A549 (cell line): ENCODE data around the gene CLIC5. TPM values are rescaled to one million over a fixed set of nuclear protein-coding genes. Genes with fewer than 3 reads are reported as not detected.

Experiments
- ATAC-seq, 2 experiments: fragments of 200-7000 bp in 1 of 2; fragments of >200 bp in 1 of 2; cut with Nextera tagmentation in 1 of 2; cut with Tn5 transposase in 1 of 2; 3 replicates each; pipeline versions ENCODE4 v1.8.0 to v1.9.1; 2018 to 2020; ENCODE audit warnings: mild to moderate bottlenecking in 1 of 2, moderate library complexity in 1 of 2
- CTCF ChIA-PET: fragments of 300-600 bp; sonication (Branson Sonifier 250); formaldehyde crosslinking; extraction: SDS; loops from one replicate; lab custom pipeline; 2021; ENCODE audit warnings: antibody characterized with exemption, inconsistent platforms; lab: Yijun Ruan, JAX
- POLR2A ChIA-PET: fragments of 350-600 bp; formaldehyde crosslinking; extraction: SDS; loops from one replicate; lab custom pipeline; 2021; ENCODE audit warnings: antibody characterized with exemption, inconsistent platforms; lab: Yijun Ruan, JAX
- DNase-seq, 2 experiments: peaks; one replicate each; pipeline versions ENCODE4 v3.0.0 to v3.0.0-alpha.2; 2011 to 2016; ENCODE audit warnings: low read depth in 1 of 2, low spot score in 1 of 2
- FAIRE-seq: peaks from 2 replicates; lab custom pipeline; 2011; peaks lifted over from hg19 to GRCh38; lab: Jason Lieb, UNC
- H3K27ac ChIP-seq, 2 experiments: fragments of >200 bp; sonication (Bioruptor Twin); formaldehyde crosslinking; 3 replicates each; pipeline ENCODE4 v1.5.1; 2016 to 2017
- H3K4me1 ChIP-seq: fragments of >200 bp; sonication (Bioruptor Twin); formaldehyde crosslinking; 3 replicates; pipeline ENCODE4 v1.6.1; 2016
- H3K4me2 ChIP-seq: fragments of >200 bp; sonication (Bioruptor Twin); formaldehyde crosslinking; 3 replicates; pipeline ENCODE4 v1.6.1; 2016
- H3K4me3 ChIP-seq: fragments of >200 bp; sonication (Bioruptor Twin); formaldehyde crosslinking; 3 replicates; pipeline ENCODE4 v1.5.1; 2016
- H3K9me3 ChIP-seq: fragments of >200 bp; sonication (Bioruptor Twin); formaldehyde crosslinking; 3 replicates; pipeline ENCODE4 v1.6.1; 2016
- CBX2 ChIP-seq: fragments of 200-600 bp; sonication (generic); IDR thresholded peaks from 2 replicates; pipeline ENCODE4 v1.6.1; 2016; ENCODE audit warnings: low read depth, mild to moderate bottlenecking, borderline replicate concordance
- CBX8 ChIP-seq: fragments of 200-600 bp; sonication (generic); IDR thresholded peaks from 2 replicates; pipeline ENCODE4 v1.6.1; 2016
- CHD2 ChIP-seq: fragments of 150-350 bp; IDR thresholded peaks from 2 replicates; pipeline ENCODE4 v1.6.1; 2014; ENCODE audit warnings: low read length; ENCODE audit not compliant: partially characterized antibody
- CHD4 ChIP-seq: fragments of 200-600 bp; sonication (generic); IDR thresholded peaks from 2 replicates; pipeline ENCODE4 v1.6.1; 2016; ENCODE audit warnings: antibody characterized with exemption, mild to moderate bottlenecking, borderline replicate concordance
- EHMT2 ChIP-seq: fragments of 200-600 bp; sonication (generic); IDR thresholded peaks from 2 replicates; pipeline ENCODE4 v1.6.1; 2016; ENCODE audit warnings: antibody characterized with exemption, low read depth, mild to moderate bottlenecking, moderate library complexity
- EP300 ChIP-seq, 2 experiments: fragments of >200 bp; sonication (Bioruptor Twin); formaldehyde crosslinking; IDR thresholded peaks; 2 replicates in 1 of 2; 3 replicates in 1 of 2; pipeline ENCODE4 v1.6.1; 2016 to 2017
- FOSB ChIP-seq: fragments of 250-450 bp; sonication (Bioruptor Pico); IDR thresholded peaks from 2 replicates; pipeline ENCODE4 v1.5.0; 2020; ENCODE audit warnings: mild to moderate bottlenecking, moderate library complexity
- FOSL2 ChIP-seq, 2 experiments: fragments of 450-650 bp in 1 of 2; fragments of >200 bp in 1 of 2; sonication (Bioruptor Twin) in 1 of 2; formaldehyde crosslinking; IDR thresholded peaks; 2 replicates each; pipeline versions ENCODE4 v1.5.0 to v1.6.1; 2016 to 2020; ENCODE audit warnings: mild to moderate bottlenecking in 1 of 2, moderate library complexity in 1 of 2
- FOXS1 ChIP-seq: fragments of 250-450 bp; sonication (Bioruptor Pico); IDR thresholded peaks from 2 replicates; pipeline ENCODE4 v1.5.0; 2020; ENCODE audit warnings: mild to moderate bottlenecking, moderate library complexity
- GATA3 ChIP-seq: IDR thresholded peaks from 2 replicates; pipeline ENCODE4 v1.6.1; 2012; ENCODE audit warnings: borderline replicate concordance
- HOXB5 ChIP-seq: fragments of 250-450 bp; sonication (Bioruptor Pico); IDR thresholded peaks from 2 replicates; pipeline ENCODE4 v1.5.0; 2020; ENCODE audit warnings: mild to moderate bottlenecking, moderate library complexity
- JUNB ChIP-seq: fragments of >200 bp; sonication (Bioruptor Twin); formaldehyde crosslinking; IDR thresholded peaks from 2 replicates; pipeline ENCODE4 v1.6.1; 2016
- MYC ChIP-seq: IDR thresholded peaks from 2 replicates; pipeline ENCODE4 v1.6.1; 2012; ENCODE audit warnings: mild to moderate bottlenecking, inconsistent platforms, low read length, improper control_type of control experiment, borderline replicate concordance
- NFE2L2 ChIP-seq: fragments of 150-350 bp; conservative IDR thresholded peaks from 2 replicates; pipeline ENCODE4 v1.6.1; 2014; ENCODE audit warnings: low read length
- NPAS2 ChIP-seq: fragments of 250-450 bp; sonication (Bioruptor Pico); IDR thresholded peaks from 2 replicates; pipeline ENCODE4 v1.8.0; 2022; ENCODE audit warnings: mild to moderate bottlenecking, moderate library complexity, borderline replicate concordance
- RFX5 ChIP-seq: fragments of 450-650 bp; IDR thresholded peaks from 2 replicates; pipeline ENCODE4 v1.7.1; 2014; ENCODE audit warnings: antibody characterized with exemption, mild to moderate bottlenecking, moderate library complexity
- RNF2 ChIP-seq: fragments of 200-600 bp; sonication (generic); IDR thresholded peaks from 2 replicates; pipeline ENCODE4 v1.6.1; 2016; ENCODE audit warnings: low read depth, mild to moderate bottlenecking, antibody characterized with exemption, moderate library complexity, borderline replicate concordance
- SREBF2 ChIP-seq: fragments of 450-650 bp; IDR thresholded peaks from 2 replicates; pipeline ENCODE4 v1.6.1; 2014; ENCODE audit warnings: mild to moderate bottlenecking, moderate library complexity
- TFCP2L1 ChIP-seq: fragments of 250-450 bp; sonication (Bioruptor Pico); IDR thresholded peaks from 2 replicates; pipeline ENCODE4 v1.5.0; 2021; ENCODE audit warnings: mild to moderate bottlenecking
- TP53 ChIP-seq: fragments of 250-450 bp; sonication (Bioruptor Pico); IDR thresholded peaks from 2 replicates; pipeline ENCODE4 v1.5.0; 2021; ENCODE audit warnings: mild to moderate bottlenecking, moderate library complexity
- ZFP36 ChIP-seq: fragments of 450-650 bp; IDR thresholded peaks from 2 replicates; pipeline ENCODE4 v1.6.1; 2014; ENCODE audit warnings: borderline replicate concordance; ENCODE audit not compliant: partially characterized antibody
- WGBS: methylation state at CpG from one replicate; pipeline ENCODE4 v1.1.6; 2017; ENCODE audit errors: missing lambda C conversion rate; 5-methylcytosine and 5-hydroxymethylcytosine counted together
- polyA plus RNA-seq, 4 experiments: library from polyadenylated mRNA; depleted of rRNA in 3 of 4; stranded (reverse); fragments of >200 nt; fragmentation: RNase III in 1 of 4; extraction: RNeasy Plus Mini Kit Qiagen cat#74134 plus additional on column Dnase treatment in 1 of 4; gene quantifications; 2 replicates in 3 of 4; 3 replicates in 1 of 4; pipeline ENCODE4 v1.2.3, GENCODE V29; 2011 to 2017
- TF ChIP-seq, protein P1 (sequence below): fragments of 150-350 bp; IDR thresholded peaks from 2 replicates; pipeline ENCODE4 v1.6.1; 2014; ENCODE audit warnings: low read depth, mild to moderate bottlenecking, low read length
- TF ChIP-seq, protein P2 (sequence below): fragments of >200 bp; sonication (Bioruptor Twin); formaldehyde crosslinking; IDR thresholded peaks from 3 replicates; pipeline ENCODE4 v1.6.1; 2016
- TF ChIP-seq, protein P3 (sequence below): IDR thresholded peaks from 2 replicates; pipeline ENCODE4 v1.6.1; 2012; ENCODE audit warnings: low read depth, borderline replicate concordance
- TF ChIP-seq, protein P4 (sequence below): fragments of 250-450 bp; sonication (Bioruptor Pico); IDR thresholded peaks from 2 replicates; pipeline ENCODE4 v1.5.0; 2020; ENCODE audit warnings: low read depth, mild to moderate bottlenecking, moderate library complexity

CLIC5 gene
- polyA plus RNA-seq, 2 of the 4 experiments (the other 2 are of a cell fraction): not detected

DNA sequence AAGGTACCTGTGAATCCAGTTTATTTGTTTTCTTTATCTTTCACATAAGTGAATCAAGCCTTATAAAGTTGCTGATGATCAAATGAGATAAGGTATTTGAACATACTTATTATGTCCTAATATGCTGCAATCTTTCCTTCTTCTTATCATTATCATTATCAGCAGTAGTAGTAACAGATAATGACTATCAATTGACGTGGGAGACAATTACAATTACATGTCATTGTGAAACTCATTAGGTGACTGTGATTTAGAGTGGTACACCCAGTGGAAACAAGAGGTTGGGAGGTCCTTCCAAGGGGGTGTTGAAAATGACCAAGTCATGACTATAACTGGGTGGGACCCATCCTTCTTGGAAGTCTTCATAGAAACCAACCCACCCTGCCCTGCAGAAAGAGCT, 2.8 kb downstream of the CLIC5 start:
- TF ChIP-seq, protein P1, sequence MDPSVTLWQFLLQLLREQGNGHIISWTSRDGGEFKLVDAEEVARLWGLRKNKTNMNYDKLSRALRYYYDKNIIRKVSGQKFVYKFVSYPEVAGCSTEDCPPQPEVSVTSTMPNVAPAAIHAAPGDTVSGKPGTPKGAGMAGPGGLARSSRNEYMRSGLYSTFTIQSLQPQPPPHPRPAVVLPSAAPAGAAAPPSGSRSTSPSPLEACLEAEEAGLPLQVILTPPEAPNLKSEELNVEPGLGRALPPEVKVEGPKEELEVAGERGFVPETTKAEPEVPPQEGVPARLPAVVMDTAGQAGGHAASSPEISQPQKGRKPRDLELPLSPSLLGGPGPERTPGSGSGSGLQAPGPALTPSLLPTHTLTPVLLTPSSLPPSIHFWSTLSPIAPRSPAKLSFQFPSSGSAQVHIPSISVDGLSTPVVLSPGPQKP: no peak
- TF ChIP-seq GATA3: no peak
- no peak for TF ChIP-seq EP300 (IDR thresholded peaks at IDR 0.05)
- TF ChIP-seq, protein P2, sequence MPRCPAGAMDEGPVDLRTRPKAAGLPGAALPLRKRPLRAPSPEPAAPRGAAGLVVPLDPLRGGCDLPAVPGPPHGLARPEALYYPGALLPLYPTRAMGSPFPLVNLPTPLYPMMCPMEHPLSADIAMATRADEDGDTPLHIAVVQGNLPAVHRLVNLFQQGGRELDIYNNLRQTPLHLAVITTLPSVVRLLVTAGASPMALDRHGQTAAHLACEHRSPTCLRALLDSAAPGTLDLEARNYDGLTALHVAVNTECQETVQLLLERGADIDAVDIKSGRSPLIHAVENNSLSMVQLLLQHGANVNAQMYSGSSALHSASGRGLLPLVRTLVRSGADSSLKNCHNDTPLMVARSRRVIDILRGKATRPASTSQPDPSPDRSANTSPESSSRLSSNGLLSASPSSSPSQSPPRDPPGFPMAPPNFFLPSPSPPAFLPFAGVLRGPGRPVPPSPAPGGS: no peak
- TF ChIP-seq, protein P3, sequence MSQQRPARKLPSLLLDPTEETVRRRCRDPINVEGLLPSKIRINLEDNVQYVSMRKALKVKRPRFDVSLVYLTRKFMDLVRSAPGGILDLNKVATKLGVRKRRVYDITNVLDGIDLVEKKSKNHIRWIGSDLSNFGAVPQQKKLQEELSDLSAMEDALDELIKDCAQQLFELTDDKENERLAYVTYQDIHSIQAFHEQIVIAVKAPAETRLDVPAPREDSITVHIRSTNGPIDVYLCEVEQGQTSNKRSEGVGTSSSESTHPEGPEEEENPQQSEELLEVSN: no peak
- no peak for TF ChIP-seq TFCP2L1 (CRISPR knock-in tag)
- 9% methylated on average over 1 of the region's 1 CpG for WGBS
- Histone ChIP-seq H3K9me3 (no peaks in the 10 kb centered on the region; the same call in 2 of the 3 replicates), H3K4me3 (no peak overlapping the region), H3K4me1 (0 out of 3 replicates have a peak, but pooled peaks cover 5% of the 10 kb centered on the region), H3K4me2 (no peak overlapping the region), H3K27ac (no peak overlapping the region)
- DNase-seq (no peak), FAIRE-seq (no peak), ATAC-seq (no peak)
- ChIA-PET CTCF (no interaction called here), POLR2A (no interaction called here)

DNA sequence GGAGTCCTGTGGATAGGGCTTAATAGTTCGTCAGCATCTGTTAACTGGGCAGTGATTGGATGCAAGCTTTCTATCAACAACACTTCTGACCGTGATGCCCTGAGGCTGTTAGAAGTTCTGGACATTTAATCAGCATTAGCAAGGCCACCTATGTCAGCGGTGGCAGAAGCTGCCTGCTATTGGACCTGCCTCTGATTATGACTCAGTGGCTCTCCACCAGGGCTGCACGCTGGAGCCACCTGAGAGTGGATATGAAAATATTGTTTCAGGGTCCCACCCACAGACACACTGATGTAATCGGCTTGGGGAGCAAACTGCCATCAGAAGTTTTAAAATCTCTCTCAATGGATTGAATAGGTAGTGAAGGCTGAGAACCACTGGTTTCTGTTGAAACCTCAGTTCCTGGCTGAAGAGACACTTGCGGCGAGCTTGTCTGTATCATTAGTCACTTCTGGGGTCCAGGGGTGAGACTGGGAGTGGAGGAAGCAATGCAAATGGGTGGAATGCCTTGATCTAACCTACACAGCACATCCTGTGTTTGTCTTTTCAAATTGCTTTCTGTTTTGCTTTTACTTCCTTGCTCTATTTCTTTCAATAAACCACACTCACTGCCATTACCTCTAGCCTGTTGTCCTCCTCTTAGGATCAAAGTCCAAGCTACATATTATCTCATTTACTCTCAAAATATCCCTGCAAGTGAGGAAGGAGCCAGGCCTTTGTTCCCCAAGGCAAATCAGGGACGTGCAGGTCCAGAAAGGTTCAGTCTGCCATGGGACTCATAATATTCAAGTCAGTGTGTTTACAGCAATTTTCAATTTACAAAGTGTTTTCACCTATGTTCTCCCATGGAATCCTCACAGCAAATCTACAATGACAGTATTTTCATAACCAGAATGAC, 4.2 kb downstream of the CLIC5 start:
- ChIA-PET CTCF (no interaction called here), POLR2A (no interaction called here)
- WGBS: 15% methylated on average over 6 of the region's 8 CpGs
- Histone ChIP-seq H3K4me3 (no peak overlapping the region), H3K4me1 (0 out of 3 replicates have a peak, but pooled peaks cover 5% of the 10 kb centered on the region), H3K9me3 (no peaks in the 10 kb centered on the region), H3K4me2 (no peak overlapping the region), H3K27ac (no peak overlapping the region)
- FAIRE-seq (no peak), ATAC-seq (no peak), DNase-seq (no peak)
- TF ChIP-seq FOSL2 (IDR thresholded peaks at IDR 0.05) (no peak), FOSL2 (CRISPR knock-in tag; IDR thresholded peaks at IDR 0.05) (no peak), HOXB5 (CRISPR knock-in tag) (no peak), NFE2L2 (no peak), CBX8 (no peak)

DNA sequence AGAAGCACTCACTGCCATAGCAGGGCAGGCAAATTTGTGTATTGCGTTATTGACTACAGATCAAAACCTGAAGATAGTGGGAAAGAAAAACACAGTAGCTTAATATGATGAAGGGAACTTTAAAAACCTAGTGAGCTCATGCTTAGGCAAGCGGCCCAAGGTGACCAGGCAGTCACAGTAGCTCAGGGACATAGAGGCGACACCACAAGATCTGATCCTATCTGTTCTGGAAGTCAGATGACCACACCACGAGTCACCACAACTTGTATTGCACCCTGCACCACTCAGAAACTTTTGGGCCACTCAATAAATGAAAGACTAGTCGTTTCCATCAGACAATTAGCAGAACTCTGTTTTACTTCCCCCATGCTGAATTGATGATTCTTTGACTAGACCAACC, 4.9 kb downstream of the CLIC5 start:
- TF ChIP-seq CBX2: no peak
- TF ChIP-seq RNF2: no peak
- Histone ChIP-seq H3K4me3 (no peak overlapping the region), H3K9me3 (no peaks in the 10 kb centered on the region), H3K27ac (no peak overlapping the region), H3K4me2 (no peak overlapping the region), H3K4me1 (0 out of 3 replicates have a peak, but pooled peaks cover 5% of the 10 kb centered on the region)
- POLR2A ChIA-PET: no interaction called here
- ATAC-seq (no peak), FAIRE-seq (no peak), DNase-seq (no peak)
- WGBS: 28% methylated on average over 5 of the region's 5 CpGs
- CTCF ChIA-PET: no interaction called here

DNA sequence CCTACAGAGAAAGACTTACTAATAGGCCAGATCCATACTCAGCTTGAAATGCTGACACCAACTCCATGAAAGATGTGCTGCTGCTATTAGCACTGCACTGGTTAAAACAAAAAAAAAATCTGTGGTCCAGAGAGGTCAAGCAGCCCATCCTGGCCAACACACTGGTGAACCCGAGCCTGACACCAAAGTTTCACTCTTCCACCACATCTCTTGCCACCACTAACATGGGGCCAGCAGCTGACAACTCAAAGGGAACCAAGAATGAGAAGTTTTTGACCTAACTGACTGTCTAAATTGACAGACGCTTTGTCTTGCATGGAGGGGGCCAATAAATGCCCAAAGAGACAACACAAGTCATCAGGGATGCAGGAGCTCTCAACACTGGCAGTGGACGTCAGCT, 5.4 kb downstream of the CLIC5 start:
- Histone ChIP-seq H3K4me1 (0 out of 3 replicates have a peak, but pooled peaks cover under 1% of the 10 kb centered on the region), H3K4me2 (no peak overlapping the region), H3K4me3 (no peak overlapping the region), H3K27ac (no peak overlapping the region), H3K9me3 (no peaks in the 10 kb centered on the region)
- no peak for FAIRE-seq
- no peak for ATAC-seq
- no peak for DNase-seq
- WGBS: 14% methylated on average over 3 of the region's 3 CpGs
- ChIA-PET POLR2A (no interaction called here), CTCF (interaction anchor here (1.0 kb wide), 1 partner anchor 49 kb away, joined by 3 read pairs; no protein-coding TSS in a partner anchor)
- TF ChIP-seq SREBF2 (no peak), FOXS1 (CRISPR knock-in tag) (no peak), MYC (no peak), RFX5 (no peak), CHD4 (no peak), NPAS2 (CRISPR knock-in tag) (no peak), CHD2 (no peak), TP53 (CRISPR knock-in tag) (no peak), ZFP36 (no peak), JUNB (no peak), FOSB (CRISPR knock-in tag) (no peak), RNF2 (no peak), HOXB5 (CRISPR knock-in tag) (no peak), EHMT2 (no peak)
- TF ChIP-seq, protein P4, sequence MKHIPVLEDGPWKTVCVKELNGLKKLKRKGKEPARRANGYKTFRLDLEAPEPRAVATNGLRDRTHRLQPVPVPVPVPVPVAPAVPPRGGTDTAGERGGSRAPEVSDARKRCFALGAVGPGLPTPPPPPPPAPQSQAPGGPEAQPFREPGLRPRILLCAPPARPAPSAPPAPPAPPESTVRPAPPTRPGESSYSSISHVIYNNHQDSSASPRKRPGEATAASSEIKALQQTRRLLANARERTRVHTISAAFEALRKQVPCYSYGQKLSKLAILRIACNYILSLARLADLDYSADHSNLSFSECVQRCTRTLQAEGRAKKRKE: no peak
